Medulla oblongata (tissue), 1 donor: ENCODE results near the gene GNAT3.
A peak's percentile ranks its signal among the peaks of the same experiment; 100 is the strongest.

Experiments used
- DNase-seq: peaks from one replicate; pipeline ENCODE4 v3.0.0-alpha.2; 2015; ENCODE audit errors: extremely low spot score

GNAT3 gene

GRCh38 chr7:80463272-80463920, 48.5 kb downstream of the GNAT3 start:
- DNase-seq, result no peak

- DNase-seq, result no peak
These were observed 51.0 kb downstream of the GNAT3 start for GRCh38 chr7:80460857-80461256.

GRCh38 chr7:80459776-80460510, 51.9 kb downstream of the GNAT3 start:
- no peak for DNase-seq

GRCh38 chr7:80458822-80459725, 52.8 kb downstream of the GNAT3 start:
- no peak for DNase-seq

- DNase-seq, result peak; percentile 28
These were observed 58.0 kb downstream of the GNAT3 start for GRCh38 chr7:80453699-80454340.

GRCh38 chr7:80450621-80451308, 61.1 kb downstream of the GNAT3 start:
- no peak for DNase-seq

GRCh38 chr7:80449836-80450235, 62.0 kb downstream of the GNAT3 start:
- DNase-seq, result no peak

- no peak for DNase-seq
These were observed 66.5 kb downstream of the GNAT3 start for GRCh38 chr7:80445351-80445750.

GRCh38 chr7:80444811-80445210, 67.1 kb downstream of the GNAT3 start:
- DNase-seq, result no peak

- DNase-seq, result no peak
These were observed 68.5 kb downstream of the GNAT3 start for GRCh38 chr7:80443325-80443724.

GRCh38 chr7:80440883-80441282, 71.0 kb downstream of the GNAT3 start:
- no peak for DNase-seq

GRCh38 chr7:80439894-80440821, 71.7 kb downstream of the GNAT3 start:
- no peak for DNase-seq

GRCh38 chr7:80435521-80435920, 76.3 kb downstream of the GNAT3 start:
- DNase-seq, result no peak

GRCh38 chr7:80434047-80434446, 77.8 kb downstream of the GNAT3 start:
- no peak for DNase-seq

- no peak for DNase-seq
These were observed 79.7 kb downstream of the GNAT3 start for GRCh38 chr7:80432166-80432565.

GRCh38 chr7:80429181-80429580, 82.7 kb downstream of the GNAT3 start:
- no peak for DNase-seq

GRCh38 chr7:80428161-80429054, 83.5 kb downstream of the GNAT3 start:
- peak; percentile 74 for DNase-seq

- DNase-seq, result no peak
These were observed 84.6 kb downstream of the GNAT3 start for GRCh38 chr7:80427218-80427617.

- DNase-seq, result no peak
These were observed 91.0 kb downstream of the GNAT3 start for GRCh38 chr7:80420876-80421275.
